IPS-18a (cell line): Measurements from ENCODE around the gene ARFGEF2.
"Not testable (repeated sequence)": the region's sequence is repeated elsewhere in the genome, so short reads cannot be mapped to it uniquely, and the experiment has no call there.

Experiments used
- H3K27ac ChIP-seq: one replicate; pipeline ENCODE4 v1.5.1; 2013; ENCODE audit warnings: low read length
- H3K27me3 ChIP-seq: one replicate; pipeline ENCODE4 v1.6.1; 2013; ENCODE audit warnings: mild to moderate bottlenecking, low read length; ENCODE audit not compliant: control insufficient read depth, insufficient read depth
- H3K36me3 ChIP-seq: one replicate; pipeline ENCODE4 v1.6.1; 2013; ENCODE audit warnings: low read depth, low read length; ENCODE audit not compliant: control insufficient read depth
- H3K4me1 ChIP-seq: one replicate; pipeline ENCODE4 v1.6.1; 2013; ENCODE audit warnings: low read depth, low read length; ENCODE audit not compliant: control insufficient read depth
- H3K4me3 ChIP-seq: one replicate; pipeline ENCODE4 v1.5.1; 2013; ENCODE audit warnings: low read length
- H3K9ac ChIP-seq: one replicate; pipeline ENCODE4 v1.6.1; 2013; ENCODE audit warnings: mild to moderate bottlenecking, low read length, moderate library complexity
- H3K9me3 ChIP-seq: one replicate; pipeline ENCODE4 v1.6.1; 2013; ENCODE audit warnings: low read depth, low read length; ENCODE audit not compliant: control insufficient read depth

The ARFGEF2 gene

DNA sequence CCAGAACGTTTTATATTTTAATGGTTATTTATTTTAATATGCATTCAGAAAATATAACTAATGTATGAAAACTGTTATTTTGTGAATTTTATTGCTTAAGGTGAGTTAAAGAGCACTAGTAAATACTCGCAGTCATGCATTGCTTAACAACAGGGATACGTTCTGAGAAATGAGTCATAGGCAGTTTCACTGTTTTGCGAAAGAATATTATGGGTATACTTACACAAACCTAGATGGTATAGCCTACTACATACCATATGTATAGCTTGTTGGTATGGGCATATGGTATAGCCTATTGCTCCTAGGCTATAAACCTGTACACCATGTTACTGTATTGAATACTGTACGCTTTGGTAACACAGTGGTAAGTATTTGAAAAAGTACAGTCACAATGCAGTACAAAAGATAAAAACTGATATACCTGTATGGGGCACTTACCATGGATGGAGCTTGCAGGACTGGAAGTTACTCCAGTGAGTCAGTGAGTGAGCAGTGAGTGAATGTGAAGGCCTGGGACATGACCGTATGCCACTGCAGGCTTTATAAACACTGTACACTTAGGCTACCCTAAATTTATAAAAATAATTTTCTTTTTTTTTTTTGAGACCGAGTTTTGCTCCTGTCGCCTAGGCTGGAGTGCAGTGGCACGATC is 38.5 kb downstream of the ARFGEF2 start:
- H3K4me3 ChIP-seq = no peak overlapping the region
- H3K4me1 ChIP-seq = no peaks in the 10 kb centered on the region
- H3K9ac ChIP-seq = no peak overlapping the region
- peaks cover 29% of the 10 kb centered on the region for H3K36me3 ChIP-seq
- no peak overlapping the region for H3K27ac ChIP-seq
- H3K9me3 ChIP-seq = no peaks in the 10 kb centered on the region
- no peaks in the 10 kb centered on the region for H3K27me3 ChIP-seq

GRCh38 chr20:48962421-48962820 is 40.9 kb downstream of the ARFGEF2 start:
- H3K9me3 ChIP-seq = no peaks in the 10 kb centered on the region
- H3K27ac ChIP-seq = no peak overlapping the region
- no peak overlapping the region for H3K4me3 ChIP-seq
- no peaks in the 10 kb centered on the region for H3K4me1 ChIP-seq
- peaks cover 31% of the 10 kb centered on the region for H3K36me3 ChIP-seq
- no peak overlapping the region for H3K9ac ChIP-seq
- no peaks in the 10 kb centered on the region for H3K27me3 ChIP-seq

- H3K9me3 ChIP-seq = no peaks in the 10 kb centered on the region
- no peaks in the 10 kb centered on the region for H3K4me1 ChIP-seq
- no peak overlapping the region for H3K9ac ChIP-seq
- H3K4me3 ChIP-seq = no peak overlapping the region
- peaks cover 28% of the 10 kb centered on the region for H3K36me3 ChIP-seq
- no peak overlapping the region for H3K27ac ChIP-seq
- no peaks in the 10 kb centered on the region for H3K27me3 ChIP-seq
Observed at GRCh38 chr20:48962976-48963771, 41.7 kb downstream of the ARFGEF2 start.

- Histone ChIP-seq H3K36me3 (peaks cover 36% of the 10 kb centered on the region), H3K9ac (no peak overlapping the region), H3K9me3 (no peaks in the 10 kb centered on the region), H3K4me1 (no peaks in the 10 kb centered on the region), H3K27ac (no peak overlapping the region), H3K4me3 (no peak overlapping the region), H3K27me3 (no peaks in the 10 kb centered on the region)
Observed at GRCh38 chr20:48965189-48965910, 43.8 kb downstream of the ARFGEF2 start.

GRCh38 chr20:48970681-48971365 is 49.3 kb downstream of the ARFGEF2 start:
- Histone ChIP-seq H3K4me3 (no peak overlapping the region), H3K36me3 (peaks cover 56% of the 10 kb centered on the region), H3K9me3 (no peaks in the 10 kb centered on the region), H3K4me1 (no peaks in the 10 kb centered on the region), H3K27me3 (no peaks in the 10 kb centered on the region), H3K27ac (no peak overlapping the region), H3K9ac (no peak overlapping the region)

DNA sequence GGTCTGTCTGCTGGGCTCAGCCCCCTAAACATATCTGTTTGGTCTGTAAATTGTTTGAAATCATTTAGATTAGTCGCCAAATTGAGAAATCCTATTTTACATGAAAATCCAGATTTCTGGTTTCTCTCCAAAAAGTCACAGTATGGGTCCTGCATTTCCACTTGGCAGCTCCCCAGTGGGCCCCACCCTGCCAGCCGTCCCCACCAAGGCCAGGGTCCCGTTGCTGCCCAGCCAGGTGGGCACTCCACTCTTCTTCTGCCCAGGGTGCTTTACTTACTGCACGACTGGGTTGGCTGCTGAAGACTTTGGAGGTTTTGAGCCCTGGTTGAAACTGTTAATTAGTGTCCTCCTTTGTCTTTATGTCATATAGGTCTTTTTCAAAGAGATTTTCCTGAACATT is 50.4 kb downstream of the ARFGEF2 start:
- no peak overlapping the region for H3K27ac ChIP-seq
- peaks cover 57% of the 10 kb centered on the region for H3K36me3 ChIP-seq

GRCh38 chr20:48972816-48973215 is 51.3 kb downstream of the ARFGEF2 start:
- Histone ChIP-seq H3K27ac (no peak overlapping the region), H3K4me3 (no peak overlapping the region), H3K27me3 (no peaks in the 10 kb centered on the region), H3K36me3 (peaks cover 54% of the 10 kb centered on the region), H3K9ac (no peak overlapping the region), H3K4me1 (no peaks in the 10 kb centered on the region), H3K9me3 (no peaks in the 10 kb centered on the region)

More for the DNA sequence above, 50.4 kb downstream of the ARFGEF2 start:
- Histone ChIP-seq H3K4me3 (no peak overlapping the region), H3K4me1 (no peaks in the 10 kb centered on the region), H3K9ac (no peak overlapping the region), H3K27me3 (no peaks in the 10 kb centered on the region), H3K9me3 (no peaks in the 10 kb centered on the region)

DNA sequence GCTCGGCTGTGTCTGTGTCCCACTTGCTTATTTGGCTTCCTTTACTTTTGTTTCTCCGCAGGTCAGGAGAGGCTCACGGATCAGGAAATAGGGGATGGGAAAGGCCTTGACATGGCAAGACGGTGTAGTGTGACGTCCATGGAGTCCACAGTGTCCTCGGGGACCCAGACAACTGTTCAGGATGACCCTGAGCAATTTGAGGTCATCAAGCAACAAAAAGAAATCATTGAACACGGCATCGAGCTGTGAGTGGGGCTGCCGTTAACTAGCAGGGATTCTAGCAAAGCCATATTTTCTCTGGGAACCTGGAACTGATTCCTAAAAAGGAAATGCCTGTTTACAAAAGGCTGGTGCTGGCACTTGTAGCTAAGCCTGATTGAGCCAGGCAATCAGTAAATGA is 54.4 kb downstream of the ARFGEF2 start:
- Histone ChIP-seq H3K9me3 (no peaks in the 10 kb centered on the region), H3K4me1 (no peaks in the 10 kb centered on the region), H3K9ac (no peak overlapping the region), H3K27me3 (no peaks in the 10 kb centered on the region), H3K27ac (no peak overlapping the region), H3K4me3 (no peak overlapping the region), H3K36me3 (peaks cover 35% of the 10 kb centered on the region)

- H3K4me3 ChIP-seq, H3K27ac ChIP-seq, H3K4me1 ChIP-seq, H3K9ac ChIP-seq, H3K9me3 ChIP-seq, H3K27me3 ChIP-seq: not testable (repeated sequence)
- H3K36me3 ChIP-seq = peaks cover 30% of the 10 kb centered on the region
Observed at GRCh38 chr20:48979980-48980379, 58.5 kb downstream of the ARFGEF2 start.

- Histone ChIP-seq H3K4me1 (no peaks in the 10 kb centered on the region), H3K4me3 (no peak overlapping the region), H3K9ac (no peak overlapping the region), H3K27me3 (no peaks in the 10 kb centered on the region), H3K9me3 (peaks cover 4% of the 10 kb centered on the region), H3K27ac (no peak overlapping the region), H3K36me3 (peaks cover 52% of the 10 kb centered on the region)
Observed at GRCh38 chr20:48983423-48984400, 62.2 kb downstream of the ARFGEF2 start.
